KMS-11 (cell line): Measurements from ENCODE around the gene SETD1B.

Source experiments
- H2AFZ ChIP-seq: fragments of 200-600 bp; sonication (generic); 2 replicates; pipeline ENCODE4 v1.6.1; 2016; ENCODE audit warnings: antibody characterized with exemption, mixed run types, low read depth
- H3K27ac ChIP-seq: fragments of 200-600 bp; sonication (generic); 2 replicates; pipeline ENCODE4 v1.6.1; 2016; ENCODE audit warnings: mild to moderate bottlenecking, mixed run types
- H3K27me3 ChIP-seq: fragments of 200-600 bp; sonication (generic); 2 replicates; pipeline ENCODE4 v1.6.1; 2017; ENCODE audit warnings: mild to moderate bottlenecking, low read depth, mixed run types, moderate library complexity; ENCODE audit not compliant: insufficient read depth
- H3K36me3 ChIP-seq: fragments of 200-600 bp; sonication (generic); 2 replicates; pipeline ENCODE4 v1.6.1; 2017; ENCODE audit warnings: mild to moderate bottlenecking, mixed run types; ENCODE audit not compliant: insufficient read depth
- H3K4me1 ChIP-seq: fragments of 200-600 bp; sonication (generic); 2 replicates; pipeline ENCODE4 v1.6.1; 2016; ENCODE audit warnings: mild to moderate bottlenecking, low read depth, mixed run types; ENCODE audit not compliant: poor library complexity, severe bottlenecking
- H3K4me2 ChIP-seq: fragments of 200-600 bp; sonication (generic); 2 replicates; pipeline ENCODE4 v1.7.0; 2016; ENCODE audit warnings: mild to moderate bottlenecking, mixed run types
- H3K4me3 ChIP-seq: fragments of 200-600 bp; sonication (generic); IDR thresholded peaks from 2 replicates; pipeline ENCODE4 v1.6.1; 2017; ENCODE audit warnings: low read depth, low read length, mixed read lengths; ENCODE audit not compliant: insufficient read depth
- H3K79me2 ChIP-seq: fragments of 200-600 bp; sonication (generic); 2 replicates; pipeline ENCODE4 v1.6.1; 2016; ENCODE audit warnings: low read depth, mixed run types; ENCODE audit not compliant: insufficient read depth
- H3K9ac ChIP-seq: fragments of 200-600 bp; sonication (generic); 2 replicates; pipeline ENCODE4 v1.6.1; 2016; ENCODE audit warnings: mild to moderate bottlenecking, mixed run types
- H4K20me1 ChIP-seq: fragments of 200-600 bp; sonication (generic); 2 replicates; pipeline ENCODE4 v1.6.1; 2016; ENCODE audit warnings: mild to moderate bottlenecking, mixed run types; ENCODE audit not compliant: insufficient read depth
- CTCF ChIP-seq: fragments of 200-600 bp; sonication (generic); conservative IDR thresholded peaks from 2 replicates; pipeline ENCODE4 v1.6.1; 2017; ENCODE audit warnings: low read depth, mild to moderate bottlenecking, antibody characterized with exemption, low read length, moderate library complexity, mixed read lengths

Gene SETD1B

GRCh38 chr12:121791671-121792551 is 11.9 kb upstream of the SETD1B start:
- H3K27me3 ChIP-seq: no peaks in the 10 kb centered on the region
- no peak overlapping the region for H3K9ac ChIP-seq
- peaks cover 11% of the 10 kb centered on the region for H3K4me1 ChIP-seq
- H4K20me1 ChIP-seq: no peaks in the 10 kb centered on the region
- H3K36me3 ChIP-seq: no peaks in the 10 kb centered on the region
- no peak overlapping the region for H3K4me3 ChIP-seq
- H3K27ac ChIP-seq: no peak overlapping the region
- no peak overlapping the region for H2AFZ ChIP-seq
- no peak overlapping the region for H3K4me2 ChIP-seq
- no peak for TF ChIP-seq CTCF
- no peaks in the 10 kb centered on the region for H3K79me2 ChIP-seq

- Histone ChIP-seq H3K4me2 (peak overlapping the region; percentile 76; the same call in 1 of the 2 replicates), H2AFZ (peak overlapping the region; percentile 66; the same call in 1 of the 2 replicates), H3K4me3 (no peak overlapping the region), H3K27ac (no peak overlapping the region), H3K79me2 (no peaks in the 10 kb centered on the region; the same call in 1 of the 2 replicates), H3K27me3 (no peaks in the 10 kb centered on the region), H3K4me1 (peaks cover 10% of the 10 kb centered on the region), H3K9ac (peak overlapping the region; percentile 63; the same call in 1 of the 2 replicates), H4K20me1 (no peaks in the 10 kb centered on the region), H3K36me3 (no peaks in the 10 kb centered on the region)
- no peak for TF ChIP-seq CTCF
Measured at GRCh38 chr12:121792607-121793439, 11.0 kb upstream of the SETD1B start.

- Histone ChIP-seq H3K27ac (peak within 1 kb of the TSS; percentile 54), H3K9ac (peak within 1 kb of the TSS; percentile 63; the same call in 1 of the 2 replicates), H2AFZ (peak within 1 kb of the TSS; percentile 66), H3K4me1 (peaks cover 12% of the 10 kb centered on the region), H3K4me3 (no peak within 1 kb of the TSS), H3K79me2 (no peaks in the 10 kb centered on the region; the same call in 1 of the 2 replicates), H3K4me2 (peak within 1 kb of the TSS; percentile 76), H3K27me3 (no peaks in the 10 kb centered on the region), H4K20me1 (no peaks in the 10 kb centered on the region), H3K36me3 (no peaks in the 10 kb centered on the region)
- TF ChIP-seq CTCF: no peak
Measured at GRCh38 chr12:121793440-121793837, 10.4 kb upstream of the SETD1B start, which contains the start of gene RHOF. Gene RHOF, minus strand, starts transcription at chr12:121793688. Its CDS starts 55 bp downstream, at chr12:121793633.

- Histone ChIP-seq H3K79me2 (no peaks in the 10 kb centered on the region; the same call in 1 of the 2 replicates), H3K27ac (peak overlapping the region; percentile 54), H3K9ac (peak overlapping the region; percentile 63; the same call in 1 of the 2 replicates), H3K4me3 (no peak overlapping the region), H4K20me1 (no peaks in the 10 kb centered on the region), H3K27me3 (no peaks in the 10 kb centered on the region), H3K4me2 (peak overlapping the region; percentile 76), H2AFZ (peak overlapping the region; percentile 66), H3K4me1 (peaks cover 17% of the 10 kb centered on the region), H3K36me3 (no peaks in the 10 kb centered on the region)
- peak; percentile 63 for TF ChIP-seq CTCF
Measured at GRCh38 chr12:121793838-121794533, 9.8 kb upstream of the SETD1B start.
